MM.1S (cell line): Measurements from ENCODE around the gene BCL2.

ENCODE experiments used
- DNase-seq: peaks from one replicate; pipeline ENCODE4 v3.0.0-alpha.2; 2015
- H2AFZ ChIP-seq: fragments of 300-600 bp; sonication (generic); 2 replicates; pipeline ENCODE4 v1.6.0; 2016; ENCODE audit warnings: antibody characterized with exemption, low read length
- H3F3A ChIP-seq: fragments of 300-600 bp; sonication (generic); 2 replicates; pipeline ENCODE4 v1.6.1; 2016; ENCODE audit warnings: mild to moderate bottlenecking, antibody characterized with exemption, low read length, moderate library complexity, mixed read lengths; ENCODE audit not compliant: insufficient read depth
- H3K27ac ChIP-seq: fragments of 300-600 bp; sonication (generic); 2 replicates; pipeline ENCODE4 v1.5.1; 2016; ENCODE audit warnings: mild to moderate bottlenecking, low read length
- H3K27me3 ChIP-seq: fragments of 300-600 bp; sonication (generic); replicated peaks from 2 replicates; pipeline ENCODE4 v1.6.0; 2016; ENCODE audit warnings: low read length; ENCODE audit not compliant: insufficient read depth
- H3K36me3 ChIP-seq: fragments of 300-600 bp; sonication (generic); replicated peaks from 2 replicates; pipeline ENCODE4 v1.6.1; 2016; ENCODE audit warnings: mild to moderate bottlenecking, low read length, mixed read lengths; ENCODE audit not compliant: insufficient read depth
- H3K4me1 ChIP-seq: fragments of 300-600 bp; sonication (generic); 2 replicates; pipeline ENCODE4 v1.6.1; 2016; ENCODE audit warnings: low read length, mixed read lengths
- H3K4me2 ChIP-seq: fragments of 300-600 bp; sonication (generic); 2 replicates; pipeline ENCODE4 v1.6.0; 2016; ENCODE audit warnings: low read depth, low read length
- H3K4me3 ChIP-seq: fragments of 300-600 bp; sonication (generic); 2 replicates; pipeline ENCODE4 v1.5.1; 2016; ENCODE audit warnings: low read length, mixed read lengths
- H3K79me2 ChIP-seq: fragments of 300-600 bp; sonication (generic); 2 replicates; pipeline ENCODE4 v1.6.1; 2016; ENCODE audit warnings: mixed run types, low read length, mixed read lengths
- H3K9ac ChIP-seq: fragments of 300-600 bp; sonication (generic); 2 replicates; pipeline ENCODE4 v1.6.1; 2016; ENCODE audit warnings: low read length, mixed read lengths
- H3K9me2 ChIP-seq: fragments of 300-600 bp; sonication (generic); replicated peaks from 2 replicates; pipeline ENCODE4 v1.6.1; 2016; ENCODE audit warnings: mild to moderate bottlenecking, low read length, mixed read lengths; ENCODE audit not compliant: insufficient read depth
- H3K9me3 ChIP-seq: fragments of 300-600 bp; sonication (generic); replicated peaks from 2 replicates; pipeline ENCODE4 v1.6.1; 2016; ENCODE audit warnings: mild to moderate bottlenecking, low read length, mixed read lengths; ENCODE audit not compliant: insufficient read depth
- H4K20me1 ChIP-seq: fragments of 300-600 bp; sonication (generic); 2 replicates; pipeline ENCODE4 v1.6.1; 2016; ENCODE audit warnings: mild to moderate bottlenecking, low read length, moderate library complexity, mixed read lengths; ENCODE audit not compliant: insufficient read depth
- EZH2 ChIP-seq: fragments of 300-600 bp; sonication (generic); optimal IDR thresholded peaks from 2 replicates; pipeline ENCODE3; 2017; ENCODE audit warnings: low read depth, mild to moderate bottlenecking, antibody characterized with exemption, low read length, mixed read lengths
- EZH2phosphoT487 ChIP-seq: fragments of 300-600 bp; sonication (generic); IDR thresholded peaks from 2 replicates; pipeline ENCODE4 v1.6.1; 2018; ENCODE audit warnings: antibody characterized with exemption, low read length
- TF ChIP-seq, protein P1 (sequence below): fragments of 300-600 bp; sonication (generic); IDR thresholded peaks from 2 replicates; pipeline ENCODE4 v1.5.1; 2016; ENCODE audit warnings: antibody characterized with exemption, low read length, mixed read lengths

Gene BCL2

DNA sequence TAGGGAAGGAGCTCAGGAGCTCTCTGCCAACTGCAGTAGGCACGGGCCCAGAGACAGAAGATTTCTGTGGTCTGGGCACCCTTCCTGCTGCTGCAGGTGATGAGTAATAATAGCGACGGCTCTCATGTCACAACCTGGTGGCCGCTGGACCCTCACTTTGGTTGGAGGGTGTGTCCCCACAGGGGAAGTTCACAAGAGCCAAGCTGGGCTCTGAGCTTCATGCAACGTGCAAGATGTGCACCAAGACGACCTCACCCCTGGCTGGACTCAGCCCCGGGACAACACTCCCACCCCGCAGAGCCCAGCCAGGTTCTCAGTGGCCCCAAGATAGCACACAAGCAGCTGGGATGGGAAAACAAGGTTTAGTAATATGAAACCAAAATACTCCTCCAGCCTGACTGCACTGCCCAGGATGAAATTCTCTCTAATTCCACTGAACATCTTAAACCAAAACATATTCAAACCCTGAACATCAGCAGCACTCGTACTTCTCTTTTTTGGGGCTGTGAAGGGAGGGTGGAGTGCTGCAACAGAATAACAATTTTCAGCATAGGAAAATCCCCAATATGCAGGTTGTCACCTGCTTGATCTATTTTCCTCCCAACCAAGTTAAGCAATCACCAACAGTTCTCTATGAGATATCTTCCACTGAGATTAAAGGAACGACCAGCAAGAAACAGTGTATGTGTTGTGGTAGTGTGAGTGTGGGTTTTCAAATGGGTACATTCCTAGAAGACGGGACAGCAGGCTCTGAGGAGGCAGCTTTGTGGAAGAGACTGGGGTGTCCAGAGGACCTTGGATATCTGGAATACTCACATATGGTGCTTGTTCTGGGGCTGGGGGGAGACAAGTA, 26.5 kb downstream of the BCL2 start:
- H3K4me1 ChIP-seq, result no peaks in the 10 kb centered on the region
- peaks cover 5% of the 10 kb centered on the region; the same call in 1 of the 2 replicates for H3K36me3 ChIP-seq
- H3K9me3 ChIP-seq, result no peaks in the 10 kb centered on the region
- H3K9me2 ChIP-seq, result no peaks in the 10 kb centered on the region
- H3K4me3 ChIP-seq, result no peak overlapping the region
- TF ChIP-seq EZH2phosphoT487, result no peak
- TF ChIP-seq EZH2, result no peak
- TF ChIP-seq, protein P1, sequence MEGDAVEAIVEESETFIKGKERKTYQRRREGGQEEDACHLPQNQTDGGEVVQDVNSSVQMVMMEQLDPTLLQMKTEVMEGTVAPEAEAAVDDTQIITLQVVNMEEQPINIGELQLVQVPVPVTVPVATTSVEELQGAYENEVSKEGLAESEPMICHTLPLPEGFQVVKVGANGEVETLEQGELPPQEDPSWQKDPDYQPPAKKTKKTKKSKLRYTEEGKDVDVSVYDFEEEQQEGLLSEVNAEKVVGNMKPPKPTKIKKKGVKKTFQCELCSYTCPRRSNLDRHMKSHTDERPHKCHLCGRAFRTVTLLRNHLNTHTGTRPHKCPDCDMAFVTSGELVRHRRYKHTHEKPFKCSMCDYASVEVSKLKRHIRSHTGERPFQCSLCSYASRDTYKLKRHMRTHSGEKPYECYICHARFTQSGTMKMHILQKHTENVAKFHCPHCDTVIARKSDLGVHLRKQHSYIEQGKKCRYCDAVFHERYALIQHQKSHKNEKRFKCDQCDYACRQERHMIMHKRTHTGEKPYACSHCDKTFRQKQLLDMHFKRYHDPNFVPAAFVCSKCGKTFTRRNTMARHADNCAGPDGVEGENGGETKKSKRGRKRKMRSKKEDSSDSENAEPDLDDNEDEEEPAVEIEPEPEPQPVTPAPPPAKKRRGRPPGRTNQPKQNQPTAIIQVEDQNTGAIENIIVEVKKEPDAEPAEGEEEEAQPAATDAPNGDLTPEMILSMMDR, result no peak
- no peak overlapping the region for H3K27ac ChIP-seq
- H3K4me2 ChIP-seq, result no peak overlapping the region
- DNase-seq, result no peak
- H4K20me1 ChIP-seq, result 0 out of 2 replicates have a peak, but pooled peaks cover 3% of the 10 kb centered on the region
- no peaks in the 10 kb centered on the region for H3F3A ChIP-seq
- H3K27me3 ChIP-seq, result no peaks in the 10 kb centered on the region
- no peak overlapping the region for H2AFZ ChIP-seq
- H3K79me2 ChIP-seq, result peaks cover 91% of the 10 kb centered on the region
- no peak overlapping the region for H3K9ac ChIP-seq

DNA sequence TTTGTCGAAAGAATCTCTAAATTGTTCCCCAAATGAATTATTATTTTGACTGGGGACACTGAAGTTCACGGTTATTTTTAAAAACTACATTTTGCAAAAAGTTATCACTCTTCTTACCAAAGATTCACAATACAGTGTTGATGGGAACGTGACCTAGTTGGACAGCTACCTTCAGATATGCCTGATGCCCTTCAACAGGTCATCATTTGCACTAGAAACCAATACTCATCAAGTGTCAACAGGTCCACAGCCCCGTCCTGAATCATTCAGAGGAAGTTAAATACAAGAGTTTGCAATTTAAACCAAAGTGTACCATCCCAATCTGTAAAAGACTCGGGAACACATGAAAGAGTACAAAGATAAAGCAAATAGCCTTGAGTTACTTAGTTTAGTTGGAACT, 28.3 kb downstream of the BCL2 start:
- no peaks in the 10 kb centered on the region for H3K4me1 ChIP-seq

DNA sequence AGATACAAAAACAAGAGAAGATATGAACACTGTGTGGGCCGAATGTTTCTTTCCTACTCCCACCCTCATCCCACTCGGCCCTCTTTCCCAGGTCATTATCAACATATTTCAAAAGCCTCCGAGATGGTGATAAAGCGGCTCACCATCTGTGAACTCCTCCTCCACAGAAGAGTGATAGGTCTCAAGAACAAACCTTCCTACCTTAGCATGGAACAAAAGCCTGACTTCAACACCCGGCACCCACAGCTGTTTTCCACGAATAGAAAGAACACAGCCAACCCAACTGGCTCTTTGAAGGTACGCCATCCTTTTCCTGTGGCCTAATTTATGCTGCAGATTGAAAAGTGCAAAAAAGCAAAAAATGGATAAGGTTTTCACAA, 28.8 kb downstream of the BCL2 start:
- H3K4me3 ChIP-seq, result no peak overlapping the region
- H3K79me2 ChIP-seq, result peaks cover 93% of the 10 kb centered on the region
- TF ChIP-seq, protein P1, result no peak
- TF ChIP-seq EZH2phosphoT487 (no peak), EZH2 (no peak)
- H2AFZ ChIP-seq, result no peak overlapping the region
- H3K4me1 ChIP-seq, result no peaks in the 10 kb centered on the region
- H3K4me2 ChIP-seq, result no peak overlapping the region
- no peak for DNase-seq
- no peak overlapping the region for H3K9ac ChIP-seq
- H3K9me2 ChIP-seq, result no peaks in the 10 kb centered on the region
- H4K20me1 ChIP-seq, result 0 out of 2 replicates have a peak, but pooled peaks cover 3% of the 10 kb centered on the region
- no peaks in the 10 kb centered on the region for H3F3A ChIP-seq
- H3K27me3 ChIP-seq, result no peaks in the 10 kb centered on the region
- no peaks in the 10 kb centered on the region for H3K9me3 ChIP-seq
- H3K36me3 ChIP-seq, result peaks cover 5% of the 10 kb centered on the region; the same call in 1 of the 2 replicates
- H3K27ac ChIP-seq, result no peak overlapping the region

More for the DNA sequence above, 28.3 kb downstream of the BCL2 start:
- no peaks in the 10 kb centered on the region for H3K27me3 ChIP-seq
- H3K79me2 ChIP-seq, result peaks cover 93% of the 10 kb centered on the region
- no peak overlapping the region for H2AFZ ChIP-seq
- H3K4me3 ChIP-seq, result no peak overlapping the region
- H3F3A ChIP-seq, result no peaks in the 10 kb centered on the region
- TF ChIP-seq EZH2 (no peak), EZH2phosphoT487 (no peak)
- TF ChIP-seq, protein P1, result no peak
- DNase-seq, result no peak
- no peak overlapping the region for H3K27ac ChIP-seq
- H3K9me3 ChIP-seq, result no peaks in the 10 kb centered on the region
- H4K20me1 ChIP-seq, result 0 out of 2 replicates have a peak, but pooled peaks cover 3% of the 10 kb centered on the region
- no peak overlapping the region for H3K4me2 ChIP-seq
- peaks cover 5% of the 10 kb centered on the region; the same call in 1 of the 2 replicates for H3K36me3 ChIP-seq
- H3K9ac ChIP-seq, result no peak overlapping the region
- no peaks in the 10 kb centered on the region for H3K9me2 ChIP-seq
